HCT116 (cell line): ENCODE results near the gene LDHD. TPM values are rescaled to one million over a fixed set of nuclear protein-coding genes. Genes with fewer than 3 reads are reported as not detected.
A peak's percentile ranks its signal among the peaks of the same experiment; 100 is the strongest.
"Not testable (repeated sequence)": the region's sequence is repeated elsewhere in the genome, so short reads cannot be mapped to it uniquely, and the experiment has no call there.

Experiments used
- ATAC-seq: fragments of 200-7000 bp; cut with Tn5 transposase; 2 replicates; pipeline ENCODE4 v1.9.1; 2020; ENCODE audit warnings: mild to moderate bottlenecking, moderate library complexity
- BruUV-seq: library from RNA; stranded (reverse); fragments of 400-500 nt; replicated peaks from 2 replicates; lab custom pipeline; 2021; lab: Mats Ljungman, UMichigan
- CTCF ChIA-PET: fragments of 300-600 bp; sonication (Branson Sonifier 250); formaldehyde crosslinking; loops from one replicate; lab custom pipeline; 2021; ENCODE audit warnings: antibody characterized with exemption; lab: Charles Lee
- POLR2A ChIA-PET: fragments of 300-600, 350-600 bp; sonication (Branson Sonifier 250); formaldehyde crosslinking; loops from one replicate; lab custom pipeline; 2021; ENCODE audit warnings: antibody characterized with exemption; lab: Charles Lee
- RAD21 ChIA-PET, 2 experiments: fragments of 300-600 bp; sonication (Branson Sonifier 250); formaldehyde crosslinking; loops; one replicate each; lab custom pipeline; 2023; ENCODE audit warnings: low total read pairs in 2 of 2; ENCODE audit not compliant: uncharacterized antibody in 2 of 2, unreplicated experiment in 2 of 2, low non-redundant PET in 1 of 2; lab: Charles Lee
- DNase-seq: peaks from one replicate; pipeline ENCODE4 v3.0.0-alpha.2; 2010; ENCODE audit warnings: low read depth, low spot score
- H2AFZ ChIP-seq: fragments of 200-600 bp; shearing (Covaris generic), sonication (generic); 2 replicates; pipeline ENCODE4 v1.6.1; 2017; ENCODE audit warnings: low read depth, mixed run types, mixed read lengths, antibody characterized with exemption, low read length; ENCODE audit not compliant: poor library complexity, severe bottlenecking
- H3K27ac ChIP-seq: 2 replicates; pipeline ENCODE4 v1.5.1; 2012; ENCODE audit warnings: low read depth, low read length
- H3K27me3 ChIP-seq: fragments of 200-600 bp; sonication (generic); 2 replicates; pipeline ENCODE4 v1.6.1; 2016; ENCODE audit warnings: mixed run types, low read length, mixed read lengths; ENCODE audit not compliant: insufficient read depth
- H3K36me3 ChIP-seq, 2 experiments: fragments of 200-500 bp in 1 of 2; fragments of 200-600 bp in 1 of 2; sonication (Bioruptor generic) in 1 of 2; sonication (generic) in 1 of 2; 2 replicates each; pipeline versions ENCODE4 v1.5.1 to v1.6.1; 2014 to 2016; ENCODE audit warnings: low read length in 2 of 2, inconsistent platforms in 1 of 2, mixed read lengths in 1 of 2, mixed run types in 1 of 2; ENCODE audit not compliant: insufficient read depth in 2 of 2, control insufficient read depth in 1 of 2
- H3K4me1 ChIP-seq, 2 experiments: fragments of 200-600 bp in 1 of 2; sonication (generic) in 1 of 2; 2 replicates each; pipeline versions ENCODE4 v1.5.1 to v1.6.1; 2012 to 2017; ENCODE audit warnings: low read length in 2 of 2, inconsistent platforms in 1 of 2, mild to moderate bottlenecking in 1 of 2, mixed read lengths in 1 of 2, mixed run types in 1 of 2, moderate library complexity in 1 of 2; ENCODE audit not compliant: insufficient read depth in 2 of 2, control insufficient read depth in 1 of 2
- H3K4me2 ChIP-seq: fragments of 200-600 bp; sonication (generic); 2 replicates; pipeline ENCODE4 v1.6.1; 2017; ENCODE audit warnings: mixed run types, low read length, mixed read lengths
- H3K4me3 ChIP-seq, 2 experiments: fragments of 200-600 bp in 1 of 2; sonication (generic) in 1 of 2; replicated peaks in 1 of 2; 2 replicates each; pipeline ENCODE4 v1.5.1; 2011 to 2016; ENCODE audit warnings: low read length in 2 of 2, control low read depth in 1 of 2, low read depth in 1 of 2, mild to moderate bottlenecking in 1 of 2, mixed read lengths in 1 of 2, mixed run types in 1 of 2
- H3K79me2 ChIP-seq: fragments of 200-600 bp; sonication (generic); 2 replicates; pipeline ENCODE4 v1.6.1; 2017; ENCODE audit warnings: mild to moderate bottlenecking, mixed run types, low read length, moderate library complexity, mixed read lengths; ENCODE audit not compliant: insufficient read depth
- H3K9ac ChIP-seq: fragments of 200-600 bp; sonication (generic); 2 replicates; pipeline ENCODE4 v1.6.1; 2016; ENCODE audit warnings: low read length, mixed read lengths
- H3K9me2 ChIP-seq: fragments of 200-600 bp; sonication (generic), shearing (Covaris generic); 2 replicates; pipeline ENCODE4 v1.6.1; 2017; ENCODE audit warnings: mixed run types, mild to moderate bottlenecking, moderate library complexity; ENCODE audit not compliant: insufficient read depth
- H3K9me3 ChIP-seq, 2 experiments: fragments of 200-500 bp in 1 of 2; fragments of 200-600 bp in 1 of 2; sonication (Bioruptor generic) in 1 of 2; sonication (generic) in 1 of 2; 2 replicates each; pipeline ENCODE4 v1.6.1; 2014 to 2017; ENCODE audit warnings: low read length in 2 of 2, mixed read lengths in 2 of 2, inconsistent platforms in 1 of 2, low read depth in 1 of 2, mild to moderate bottlenecking in 1 of 2, mixed run types in 1 of 2, moderate library complexity in 1 of 2; ENCODE audit not compliant: control insufficient read depth in 1 of 2, insufficient read depth in 1 of 2
- H4K20me1 ChIP-seq: fragments of 200-600 bp; sonication (generic), shearing (Covaris generic); 2 replicates; pipeline ENCODE4 v1.6.1; 2017; ENCODE audit warnings: mixed run types, mild to moderate bottlenecking, moderate library complexity; ENCODE audit not compliant: insufficient read depth
- EGR1 ChIP-seq: IDR thresholded peaks from 2 replicates; pipeline ENCODE4 v1.6.1; 2012; ENCODE audit warnings: low read depth
- EZH2 ChIP-seq: fragments of 200-600 bp; sonication (generic); IDR thresholded peaks from 2 replicates; pipeline ENCODE4 v1.6.1; 2017; ENCODE audit warnings: antibody characterized with exemption, mixed run types
- RAD21 ChIP-seq: IDR thresholded peaks from 2 replicates; pipeline ENCODE4 v1.6.1; 2012; ENCODE audit warnings: low read depth, mild to moderate bottlenecking
- intact Hi-C: fragments of 100-400 bp; cut with micrococcal nuclease; formaldehyde crosslinking; loops from 2 replicates; pipeline ENCODE4 v1.10.0; 2022
- total RNA-seq: library from RNA; stranded (reverse); gene quantifications from one replicate; pipeline ENCODE4 v1.2.1, GENCODE V29; 2021; ENCODE audit not compliant: unreplicated experiment
- TF ChIP-seq, protein P1 (sequence below), 3 experiments: fragments of 200-600 bp in 1 of 3; sonication (generic) in 1 of 3; IDR thresholded peaks in 2 of 3; conservative IDR thresholded peaks in 1 of 3; 2 replicates each; pipeline ENCODE4 v1.5.1; 2012 to 2017; ENCODE audit warnings: low read depth in 2 of 3, low read length in 2 of 3, antibody characterized with exemption in 1 of 3, borderline replicate concordance in 1 of 3, control low read depth in 1 of 3, mild to moderate bottlenecking in 1 of 3, mixed read lengths in 1 of 3, mixed run types in 1 of 3, moderate library complexity in 1 of 3; ENCODE audit not compliant: insufficient read depth in 1 of 3

LDHD gene
- total RNA-seq, 1 experiment from 2014 or later: 3.4 TPM

DNA sequence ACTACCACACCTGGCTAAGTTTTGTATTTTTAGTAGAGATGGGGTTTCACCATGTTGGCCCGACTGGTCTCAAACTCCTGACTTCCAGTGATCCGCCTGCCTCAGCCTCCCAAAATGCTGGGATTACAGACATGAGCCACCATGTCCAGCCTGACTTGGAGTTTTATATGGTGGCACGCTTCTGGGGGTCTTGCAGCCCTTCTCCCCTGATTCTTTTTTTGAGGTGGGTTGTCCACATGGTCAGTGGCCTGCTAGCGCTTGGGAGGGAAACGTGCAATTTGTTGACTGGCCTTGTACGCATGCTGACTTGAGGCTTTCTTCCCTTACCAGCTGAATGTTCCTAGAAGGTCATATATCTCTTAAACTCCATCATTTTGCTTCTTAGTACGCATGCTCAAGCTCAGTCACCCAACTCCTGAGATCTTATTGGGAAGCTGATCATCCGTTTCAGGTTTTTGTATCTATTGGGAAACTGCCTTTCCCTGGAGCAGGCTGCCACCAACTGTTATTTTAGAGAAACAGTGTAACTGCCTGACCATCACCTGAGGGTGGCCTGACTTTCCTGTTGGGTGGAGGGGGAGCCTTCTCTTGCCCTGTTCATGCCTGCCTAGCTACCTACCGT is 13.7 kb upstream of the LDHD start:
- Histone ChIP-seq H3K9me3 (peaks cover 0 to 5% of the 10 kb centered on the region in 2 experiments; a peak in 1 of 4 replicates), H3K79me2 (no peaks in the 10 kb centered on the region), H3K4me2 (no peak overlapping the region), H3K4me3 (no peak overlapping the region), H3K36me3 (no peaks in the 10 kb centered on the region), H3K27ac (no peak overlapping the region), H3K4me1 (no peaks in the 10 kb centered on the region; a peak in 1 of 4 replicates), H3K27me3 (no peaks in the 10 kb centered on the region), H4K20me1 (no peaks in the 10 kb centered on the region), H3K9ac (no peak overlapping the region), H2AFZ (no peak overlapping the region), H3K9me2 (no peaks in the 10 kb centered on the region)
- ChIA-PET POLR2A (no interaction called here), CTCF (interaction anchor here (1.4 kb wide), 1 partner anchor 317 kb away, joined by 3 read pairs; no protein-coding TSS in a partner anchor), RAD21 (interaction anchor here in 1 of 2 experiments (0.7 kb wide), 1 partner anchor 270 kb away, joined by 3 read pairs; no protein-coding TSS in a partner anchor)
- peak; percentile 74 for TF ChIP-seq RAD21
- TF ChIP-seq EZH2: no peak
- TF ChIP-seq EGR1: no peak
- TF ChIP-seq, protein P1, sequence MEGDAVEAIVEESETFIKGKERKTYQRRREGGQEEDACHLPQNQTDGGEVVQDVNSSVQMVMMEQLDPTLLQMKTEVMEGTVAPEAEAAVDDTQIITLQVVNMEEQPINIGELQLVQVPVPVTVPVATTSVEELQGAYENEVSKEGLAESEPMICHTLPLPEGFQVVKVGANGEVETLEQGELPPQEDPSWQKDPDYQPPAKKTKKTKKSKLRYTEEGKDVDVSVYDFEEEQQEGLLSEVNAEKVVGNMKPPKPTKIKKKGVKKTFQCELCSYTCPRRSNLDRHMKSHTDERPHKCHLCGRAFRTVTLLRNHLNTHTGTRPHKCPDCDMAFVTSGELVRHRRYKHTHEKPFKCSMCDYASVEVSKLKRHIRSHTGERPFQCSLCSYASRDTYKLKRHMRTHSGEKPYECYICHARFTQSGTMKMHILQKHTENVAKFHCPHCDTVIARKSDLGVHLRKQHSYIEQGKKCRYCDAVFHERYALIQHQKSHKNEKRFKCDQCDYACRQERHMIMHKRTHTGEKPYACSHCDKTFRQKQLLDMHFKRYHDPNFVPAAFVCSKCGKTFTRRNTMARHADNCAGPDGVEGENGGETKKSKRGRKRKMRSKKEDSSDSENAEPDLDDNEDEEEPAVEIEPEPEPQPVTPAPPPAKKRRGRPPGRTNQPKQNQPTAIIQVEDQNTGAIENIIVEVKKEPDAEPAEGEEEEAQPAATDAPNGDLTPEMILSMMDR (IDR thresholded peaks at IDR 0.05 in 2 of 3, conservative IDR thresholded peaks at IDR 0.05 in 1 of 3; ENCODE audit: borderline replicate concordance in 1 of 3, insufficient read depth in 1 of 3, low read depth in 2 of 3, low read length in 2 of 3): peak in 2 of 3 experiments; percentile 16 to 30; a peak in 1 of 6 replicates
- BruUV-seq: no TSS peak
- DNase-seq (no peak), ATAC-seq (peak; percentile 71)
- intact Hi-C loops: no loop called here

DNA sequence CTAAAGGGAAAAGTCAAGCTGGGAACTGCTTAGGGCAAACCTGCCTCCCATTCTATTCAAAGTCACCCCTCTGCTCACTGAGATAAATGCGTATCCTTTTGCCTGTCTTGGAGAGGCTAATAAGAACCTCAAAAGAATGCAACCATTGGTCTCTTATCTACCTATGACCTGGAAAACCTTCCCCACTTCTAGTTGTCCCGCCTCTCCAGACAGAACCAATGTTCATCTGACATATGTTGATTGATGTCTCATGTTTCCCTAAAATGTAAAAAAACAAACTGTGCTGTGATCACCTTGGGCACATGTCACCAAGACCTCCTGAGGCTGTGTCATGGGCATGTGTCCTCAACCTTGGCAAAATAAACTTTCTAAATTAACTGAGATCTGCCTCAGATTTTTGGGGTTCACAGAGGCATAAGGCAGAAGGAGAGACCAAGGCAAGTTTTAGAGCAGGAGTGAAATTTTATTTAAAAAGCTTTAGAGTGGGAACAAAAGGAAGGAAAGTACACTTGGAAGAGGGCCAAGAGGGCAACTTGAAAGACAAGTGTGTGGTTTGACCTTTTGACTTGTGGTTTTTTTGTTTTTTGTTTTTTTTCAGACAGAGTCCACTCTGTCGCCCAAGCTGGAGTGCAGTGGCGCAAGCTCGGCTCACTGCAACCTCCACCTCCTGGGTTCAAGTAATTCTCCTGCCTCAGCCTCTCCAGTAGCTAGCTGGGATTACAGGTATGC is 13.0 kb upstream of the LDHD start:
- H3K27me3 ChIP-seq, H3K4me1 ChIP-seq, H4K20me1 ChIP-seq, H3K9ac ChIP-seq, H3K9me2 ChIP-seq, RAD21 ChIA-PET, POLR2A ChIA-PET, H3K9me3 ChIP-seq, H3K36me3 ChIP-seq, H3K27ac ChIP-seq, BruUV-seq, CTCF ChIA-PET, DNase-seq, H2AFZ ChIP-seq, H3K4me2 ChIP-seq, H3K4me3 ChIP-seq, H3K79me2 ChIP-seq, intact Hi-C loops: not testable (repeated sequence)
- ATAC-seq: peak; percentile 34; the same call in 1 of the 2 replicates
